ENCODE measurements around the gene OTOG. TPM values are rescaled to one million over a fixed set of nuclear protein-coding genes. Genes with fewer than 3 reads are reported as not detected.

OTOG gene
- not detected for total RNA-seq (ENCODE audit: unreplicated experiment)
- long read RNA-seq, result 0 reads

GRCh38 chr11:17547051-17547577 is at the start of gene OTOG:
OTOG (plus strand) TSS chr11:17547259; CDS start chr11:17547373, 114 bp downstream.
- no peaks in the 10 kb centered on the region for H3K4me1 Mint-ChIP-seq (ENCODE audit: low read depth, unreplicated experiment)
- no peak within 1 kb of the TSS for H3K4me3 Mint-ChIP-seq (ENCODE audit: unreplicated experiment)
- DNase-seq, result no peak
- TF ChIP-seq CTCF (IDR thresholded peaks at IDR 0.05; ENCODE audit: partially characterized antibody, unreplicated experiment), result no peak
- H3K27me3 Mint-ChIP-seq (ENCODE audit: unreplicated experiment), result peaks cover 15% of the 10 kb centered on the region
- H3K36me3 Mint-ChIP-seq (ENCODE audit: unreplicated experiment), result no peaks in the 10 kb centered on the region
- peaks cover 1% of the 10 kb centered on the region for H3K9me3 Mint-ChIP-seq (ENCODE audit: unreplicated experiment)
- H3K27ac Mint-ChIP-seq (ENCODE audit: unreplicated experiment), result no peak within 1 kb of the TSS

GRCh38 chr11:17498058-17498457 is 49.0 kb upstream of the OTOG start:
- Mint-ChIP-seq H3K36me3 (ENCODE audit: unreplicated experiment) (no peaks in the 10 kb centered on the region), H3K4me1 (ENCODE audit: low read depth, unreplicated experiment) (no peaks in the 10 kb centered on the region), H3K27me3 (ENCODE audit: unreplicated experiment) (peaks cover 4% of the 10 kb centered on the region), H3K4me3 (ENCODE audit: unreplicated experiment) (no peak overlapping the region), H3K27ac (ENCODE audit: unreplicated experiment) (no peak overlapping the region), H3K9me3 (ENCODE audit: unreplicated experiment) (peaks cover 3% of the 10 kb centered on the region)
- no peak for TF ChIP-seq CTCF (IDR thresholded peaks at IDR 0.05; ENCODE audit: partially characterized antibody, unreplicated experiment)
- no peak for DNase-seq

- Mint-ChIP-seq H3K36me3 (ENCODE audit: unreplicated experiment) (no peaks in the 10 kb centered on the region), H3K27me3 (ENCODE audit: unreplicated experiment) (peaks cover 4% of the 10 kb centered on the region), H3K4me3 (ENCODE audit: unreplicated experiment) (no peak overlapping the region), H3K27ac (ENCODE audit: unreplicated experiment) (no peak overlapping the region), H3K4me1 (ENCODE audit: low read depth, unreplicated experiment) (no peaks in the 10 kb centered on the region), H3K9me3 (ENCODE audit: unreplicated experiment) (peaks cover 3% of the 10 kb centered on the region)
- peak; percentile 36 for TF ChIP-seq CTCF (IDR thresholded peaks at IDR 0.05; ENCODE audit: partially characterized antibody, unreplicated experiment)
- DNase-seq, result peak; percentile 38
Observed at GRCh38 chr11:17498475-17498874, 48.6 kb upstream of the OTOG start.

GRCh38 chr11:17500673-17501072 is 46.4 kb upstream of the OTOG start:
- H3K4me3 Mint-ChIP-seq (ENCODE audit: unreplicated experiment), result no peak overlapping the region
- no peaks in the 10 kb centered on the region for H3K4me1 Mint-ChIP-seq (ENCODE audit: low read depth, unreplicated experiment)
- no peaks in the 10 kb centered on the region for H3K36me3 Mint-ChIP-seq (ENCODE audit: unreplicated experiment)
- no peak for DNase-seq
- TF ChIP-seq CTCF (IDR thresholded peaks at IDR 0.05; ENCODE audit: partially characterized antibody, unreplicated experiment), result no peak
- H3K27ac Mint-ChIP-seq (ENCODE audit: unreplicated experiment), result no peak overlapping the region
- peaks cover 2% of the 10 kb centered on the region for H3K9me3 Mint-ChIP-seq (ENCODE audit: unreplicated experiment)
- peaks cover 9% of the 10 kb centered on the region for H3K27me3 Mint-ChIP-seq (ENCODE audit: unreplicated experiment)

- TF ChIP-seq CTCF (IDR thresholded peaks at IDR 0.05; ENCODE audit: partially characterized antibody, unreplicated experiment), result no peak
- no peak overlapping the region for H3K27ac Mint-ChIP-seq (ENCODE audit: unreplicated experiment)
- DNase-seq, result no peak
- no peak overlapping the region for H3K4me3 Mint-ChIP-seq (ENCODE audit: unreplicated experiment)
- no peaks in the 10 kb centered on the region for H3K36me3 Mint-ChIP-seq (ENCODE audit: unreplicated experiment)
- H3K27me3 Mint-ChIP-seq (ENCODE audit: unreplicated experiment), result peaks cover 9% of the 10 kb centered on the region
- no peaks in the 10 kb centered on the region for H3K4me1 Mint-ChIP-seq (ENCODE audit: low read depth, unreplicated experiment)
- no peaks in the 10 kb centered on the region for H3K9me3 Mint-ChIP-seq (ENCODE audit: unreplicated experiment)
Observed at GRCh38 chr11:17502630-17503029, 44.4 kb upstream of the OTOG start.

Data from glutamatergic neuron (in vitro differentiated cells).